Measurements from ENCODE around the gene VPS45.

DNA sequence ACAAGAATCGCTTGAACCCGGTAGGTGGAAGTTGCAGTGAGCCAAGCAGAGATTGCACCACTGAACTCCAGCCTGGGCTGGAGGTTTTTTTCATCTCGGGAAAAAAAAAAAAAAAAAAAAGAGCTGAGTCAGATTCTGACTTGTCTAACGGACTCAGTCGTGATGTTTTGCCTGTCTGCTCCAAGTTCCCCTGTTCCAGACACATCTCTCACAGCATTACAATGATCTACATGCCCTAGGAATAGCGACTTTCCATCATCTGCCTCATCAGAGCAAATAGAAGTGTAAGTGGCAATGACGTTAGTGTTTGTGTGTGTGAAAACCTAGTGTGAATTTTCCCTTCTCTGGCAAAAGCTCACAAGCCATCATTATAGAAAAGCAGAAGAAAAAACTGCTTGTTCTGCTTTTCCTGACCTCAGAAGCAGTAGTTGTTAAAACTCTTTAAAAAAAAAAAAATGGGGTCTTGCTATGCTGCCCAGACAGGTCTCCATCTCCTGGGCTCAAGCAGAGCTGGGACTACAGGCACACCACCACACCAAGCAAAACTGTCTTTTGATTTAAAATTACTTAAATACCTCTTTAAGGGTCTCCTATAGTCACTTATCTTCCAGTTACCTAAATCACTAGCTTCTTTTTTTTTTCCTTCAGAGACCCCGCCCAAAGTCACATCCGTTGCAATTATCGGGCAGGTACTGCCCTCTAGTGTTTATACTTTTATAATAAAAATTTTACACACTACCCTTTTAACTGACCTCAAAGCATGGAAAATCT is 119.4 kb downstream of the VPS45 start:
- TF ChIP-seq, protein P1, sequence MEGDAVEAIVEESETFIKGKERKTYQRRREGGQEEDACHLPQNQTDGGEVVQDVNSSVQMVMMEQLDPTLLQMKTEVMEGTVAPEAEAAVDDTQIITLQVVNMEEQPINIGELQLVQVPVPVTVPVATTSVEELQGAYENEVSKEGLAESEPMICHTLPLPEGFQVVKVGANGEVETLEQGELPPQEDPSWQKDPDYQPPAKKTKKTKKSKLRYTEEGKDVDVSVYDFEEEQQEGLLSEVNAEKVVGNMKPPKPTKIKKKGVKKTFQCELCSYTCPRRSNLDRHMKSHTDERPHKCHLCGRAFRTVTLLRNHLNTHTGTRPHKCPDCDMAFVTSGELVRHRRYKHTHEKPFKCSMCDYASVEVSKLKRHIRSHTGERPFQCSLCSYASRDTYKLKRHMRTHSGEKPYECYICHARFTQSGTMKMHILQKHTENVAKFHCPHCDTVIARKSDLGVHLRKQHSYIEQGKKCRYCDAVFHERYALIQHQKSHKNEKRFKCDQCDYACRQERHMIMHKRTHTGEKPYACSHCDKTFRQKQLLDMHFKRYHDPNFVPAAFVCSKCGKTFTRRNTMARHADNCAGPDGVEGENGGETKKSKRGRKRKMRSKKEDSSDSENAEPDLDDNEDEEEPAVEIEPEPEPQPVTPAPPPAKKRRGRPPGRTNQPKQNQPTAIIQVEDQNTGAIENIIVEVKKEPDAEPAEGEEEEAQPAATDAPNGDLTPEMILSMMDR (IDR thresholded peaks at IDR 0.05; ENCODE audit: low read depth, low read length): no peak
- TF ChIP-seq POLR2A (IDR thresholded peaks at IDR 0.05; ENCODE audit: extremely low read depth, insufficient read length) (no peak), MYC (IDR thresholded peaks at IDR 0.05; ENCODE audit: low read depth, low read length) (no peak)

All from NB4 (cell line).